HuH-7 (cell line): ENCODE results near the gene LMX1B.

Experiments
- DNase-seq: peaks from one replicate; pipeline ENCODE4 v3.0.0; 2011; ENCODE audit warnings: low spot score

The LMX1B gene

GRCh38 chr9:126658201-126658825, 44.6 kb downstream of the LMX1B start:
- DNase-seq, result no peak

GRCh38 chr9:126658956-126659555, 45.3 kb downstream of the LMX1B start:
- DNase-seq, result no peak

- no peak for DNase-seq
Measured at GRCh38 chr9:126661122-126661520, 47.4 kb downstream of the LMX1B start.

DNA sequence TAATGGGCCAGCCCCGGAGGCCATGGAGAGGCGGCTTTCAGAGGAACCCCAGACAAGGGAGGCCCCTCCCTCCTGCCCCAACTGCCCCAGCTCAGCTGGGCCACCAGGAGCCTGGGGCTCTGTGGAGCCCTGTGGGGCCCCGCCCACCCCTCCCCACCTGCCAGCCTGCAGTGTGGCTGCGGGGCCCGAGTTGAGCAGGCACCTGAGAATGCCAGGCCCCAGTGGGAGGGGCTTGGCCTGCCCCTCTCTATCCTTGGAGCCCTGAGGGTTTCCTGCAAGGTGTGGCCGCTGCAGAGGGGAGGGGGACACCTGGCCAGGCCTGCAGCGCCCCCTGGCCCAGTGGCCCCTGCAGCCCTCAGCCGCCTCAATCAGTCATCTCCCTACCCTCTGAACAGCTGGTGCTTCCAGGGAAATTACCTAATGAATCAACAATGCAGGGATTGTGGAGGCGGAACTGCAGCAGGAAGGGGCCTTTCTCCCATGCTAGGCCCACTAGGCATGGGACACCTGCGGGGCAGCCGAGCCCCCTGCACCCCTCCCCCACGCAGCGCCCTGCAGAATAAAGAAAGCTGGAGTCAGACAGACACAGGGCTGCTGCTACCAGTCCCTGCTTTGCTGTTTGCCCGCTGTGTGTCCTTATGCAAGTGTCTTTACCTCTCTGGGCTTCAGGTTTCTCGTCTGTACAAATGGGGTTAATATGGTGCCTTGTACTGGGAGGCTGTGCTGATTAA, 48.0 kb downstream of the LMX1B start:
- DNase-seq, result peak; percentile 82

- no peak for DNase-seq
Measured at GRCh38 chr9:126663661-126664072, 49.9 kb downstream of the LMX1B start.

DNA sequence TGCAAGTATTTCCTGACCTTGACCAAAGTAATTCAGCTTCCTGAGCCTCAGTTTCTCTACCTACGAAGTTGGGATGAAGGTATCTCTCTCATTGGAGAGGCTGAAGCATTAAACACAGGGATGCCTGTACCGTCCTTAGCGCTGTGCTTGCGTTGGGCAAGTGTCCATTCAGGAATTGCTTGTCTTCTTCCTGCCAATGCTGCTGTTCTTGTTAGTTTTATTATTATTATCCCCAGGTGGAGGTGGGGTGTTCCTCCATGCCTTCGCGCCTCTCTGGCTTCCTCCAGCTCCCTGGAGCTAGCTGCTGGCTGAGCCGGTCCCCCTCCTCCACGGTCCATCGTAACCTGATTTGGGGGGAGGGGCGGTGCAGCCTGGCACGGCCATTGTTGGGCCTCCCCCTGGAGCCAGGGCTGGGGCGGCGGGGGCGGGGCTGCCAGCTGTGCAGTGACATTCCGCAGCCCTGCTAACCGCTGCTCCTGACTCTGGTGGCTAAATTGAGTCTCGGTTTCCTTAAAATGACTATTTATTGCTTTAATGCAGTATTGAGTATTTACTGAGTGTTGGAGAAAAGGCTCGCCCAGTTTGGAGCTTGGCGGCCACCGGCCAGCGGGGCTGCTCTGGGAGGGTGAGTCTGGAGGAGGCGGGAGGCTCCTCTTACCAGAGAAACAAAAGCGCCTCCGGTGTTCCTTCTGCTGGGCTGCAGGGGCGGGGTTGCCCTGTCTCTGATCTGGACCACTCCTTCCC, 51.3 kb downstream of the LMX1B start:
- no peak for DNase-seq

GRCh38 chr9:126665644-126666035, 51.9 kb downstream of the LMX1B start:
- DNase-seq, result no peak

GRCh38 chr9:126666155-126666803, 52.6 kb downstream of the LMX1B start:
- DNase-seq, result no peak

DNA sequence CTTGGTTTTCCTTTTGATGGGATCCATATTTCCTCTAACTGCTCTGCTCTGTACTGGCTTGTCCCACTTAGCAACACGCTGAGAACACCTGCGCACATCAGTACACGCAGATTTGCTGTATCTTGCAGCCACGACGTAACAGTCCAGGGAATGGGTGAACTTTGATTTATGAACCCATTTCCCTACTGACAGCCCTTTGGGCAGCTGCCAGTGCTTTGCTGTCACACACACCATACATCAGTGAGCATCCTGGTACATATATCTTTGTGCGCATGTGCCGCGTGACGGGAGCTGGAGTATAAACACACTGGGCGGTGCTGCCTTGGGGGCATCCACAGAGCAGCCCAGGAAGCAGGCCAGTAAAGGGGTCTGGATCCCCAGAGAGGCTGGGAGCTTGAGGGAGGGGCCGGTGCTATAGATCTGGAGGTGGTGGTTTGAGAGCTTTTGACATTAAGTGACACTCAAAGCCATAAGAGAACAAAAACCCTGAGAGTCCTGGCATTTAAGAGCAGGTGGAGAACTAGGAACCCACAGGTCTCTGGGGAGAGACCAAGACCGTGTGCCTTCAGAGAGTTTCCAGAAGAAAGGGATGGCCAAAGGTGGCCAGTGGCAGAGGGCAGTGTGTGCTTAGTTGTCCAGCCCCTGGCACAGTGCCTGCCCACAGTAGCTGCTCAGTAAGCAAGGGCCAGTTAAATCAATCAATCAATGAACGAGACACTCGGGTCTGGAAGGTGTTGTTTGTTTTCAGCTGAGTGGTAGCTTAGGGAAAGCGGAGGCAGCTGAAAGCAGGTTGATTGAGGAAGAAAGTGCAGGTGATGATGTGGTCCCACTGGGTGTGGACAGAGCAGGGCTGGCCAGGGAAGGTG, 53.7 kb downstream of the LMX1B start:
- no peak for DNase-seq

DNA sequence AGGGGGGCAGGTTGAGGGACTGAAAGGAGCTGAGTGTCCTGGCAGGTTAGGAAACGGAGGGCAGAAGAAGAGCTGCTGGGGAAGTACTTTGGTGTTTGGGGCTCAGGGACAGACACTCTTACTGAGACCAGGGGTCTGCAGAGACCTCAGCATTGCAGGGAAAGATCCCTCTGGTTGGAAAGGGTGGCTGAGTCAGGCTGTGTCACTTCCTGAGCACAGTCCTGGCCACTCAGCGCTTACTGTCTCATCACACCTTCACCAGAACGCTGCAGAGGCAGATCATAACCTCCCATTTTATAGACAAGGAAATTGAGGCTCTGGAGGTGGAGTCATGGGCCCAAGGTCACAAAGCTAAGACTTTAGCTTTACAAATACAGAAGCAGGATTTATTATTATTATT, 54.3 kb downstream of the LMX1B start:
- DNase-seq, result no peak

DNA sequence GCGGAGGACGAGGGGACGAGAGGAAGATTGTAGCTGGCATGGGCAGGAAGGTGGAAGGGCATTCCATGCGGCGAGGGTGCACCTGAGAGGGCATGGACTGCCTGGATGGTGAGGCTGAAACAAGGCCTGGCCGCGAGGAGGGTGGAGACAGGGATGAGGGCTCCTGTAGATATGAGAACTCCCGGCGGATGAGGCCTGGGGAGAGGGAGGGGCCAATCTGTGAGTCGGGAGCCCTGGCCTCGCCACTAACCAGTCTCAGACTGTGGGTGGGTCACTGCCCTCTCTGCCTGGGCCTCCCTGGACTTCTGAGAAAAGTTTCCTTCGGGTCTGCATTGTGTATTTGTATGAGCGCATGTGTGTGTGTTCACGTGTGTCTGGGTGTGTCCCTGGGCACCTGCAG, 55.4 kb downstream of the LMX1B start:
- no peak for DNase-seq

DNA sequence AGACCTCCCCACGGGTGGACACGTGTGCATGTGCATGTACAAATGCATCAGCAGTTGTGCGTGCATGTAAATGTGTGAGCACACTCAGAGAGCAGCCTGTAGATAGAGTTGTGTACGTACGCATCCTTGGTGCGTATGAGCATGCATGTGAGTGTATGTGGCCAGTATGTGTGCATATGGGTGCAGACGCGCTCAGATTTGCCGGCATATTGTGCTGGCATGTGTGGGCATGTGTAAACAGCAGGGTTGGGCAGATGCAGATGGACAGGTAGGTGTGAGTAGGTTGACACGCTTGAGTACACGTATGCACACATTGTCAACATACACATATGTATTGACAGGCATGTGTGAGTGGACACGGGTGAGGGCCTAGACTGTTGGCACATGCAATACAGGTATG, 56.5 kb downstream of the LMX1B start:
- DNase-seq, result no peak

- no peak for DNase-seq
Measured at GRCh38 chr9:126671381-126671831, 57.7 kb downstream of the LMX1B start.

DNA sequence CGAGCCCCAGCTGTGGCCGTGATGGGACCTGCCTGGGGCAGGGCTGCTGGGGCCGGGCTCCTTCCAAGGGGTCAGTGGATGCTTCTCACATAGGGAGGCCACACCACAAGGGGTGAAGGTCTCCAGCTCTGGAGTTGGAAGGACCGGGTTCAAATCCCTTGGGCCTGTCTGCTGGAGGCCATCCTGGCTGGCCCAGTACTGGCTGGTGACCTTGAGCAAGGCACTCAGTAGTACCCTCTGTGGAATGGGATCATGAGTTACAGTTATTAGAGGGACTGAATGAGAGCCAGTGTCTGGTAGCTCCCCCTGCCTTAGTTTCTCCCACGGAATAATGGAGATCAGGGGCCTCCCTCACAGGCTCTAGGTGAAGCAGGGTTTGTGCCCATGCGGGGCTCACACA, 58.3 kb downstream of the LMX1B start:
- no peak for DNase-seq

DNA sequence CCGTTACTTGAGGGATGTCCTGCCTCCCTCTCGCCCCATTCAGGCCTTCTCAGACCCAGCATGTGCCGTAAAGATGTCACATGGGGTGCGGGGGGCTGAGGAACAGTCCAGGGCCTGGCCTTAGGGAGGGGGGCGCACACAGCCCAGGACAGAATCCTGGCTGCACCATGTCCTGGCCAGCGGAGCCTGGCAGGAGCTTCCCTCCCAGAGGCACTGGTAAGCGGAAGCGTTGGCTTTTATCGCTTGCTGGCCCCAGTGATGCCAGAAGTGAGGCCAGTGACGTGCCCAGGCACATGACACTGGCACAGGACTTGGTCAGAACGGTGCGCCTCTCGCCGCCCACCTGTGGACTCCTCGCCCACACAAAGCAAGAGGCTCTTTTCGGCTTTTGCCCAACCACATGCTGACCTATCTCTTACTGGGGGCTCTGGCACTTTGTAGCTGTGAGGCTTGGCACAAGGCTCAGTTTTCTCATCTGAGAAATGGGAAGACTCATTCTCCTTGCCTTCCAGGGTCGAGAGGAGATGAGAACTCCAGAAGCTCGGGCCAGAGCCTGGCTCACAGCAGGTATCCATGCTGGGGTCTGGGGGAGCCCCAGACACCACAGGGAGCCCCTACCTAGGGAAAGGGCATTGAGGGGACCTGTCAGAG, 59.0 kb downstream of the LMX1B start:
- DNase-seq, result no peak

DNA sequence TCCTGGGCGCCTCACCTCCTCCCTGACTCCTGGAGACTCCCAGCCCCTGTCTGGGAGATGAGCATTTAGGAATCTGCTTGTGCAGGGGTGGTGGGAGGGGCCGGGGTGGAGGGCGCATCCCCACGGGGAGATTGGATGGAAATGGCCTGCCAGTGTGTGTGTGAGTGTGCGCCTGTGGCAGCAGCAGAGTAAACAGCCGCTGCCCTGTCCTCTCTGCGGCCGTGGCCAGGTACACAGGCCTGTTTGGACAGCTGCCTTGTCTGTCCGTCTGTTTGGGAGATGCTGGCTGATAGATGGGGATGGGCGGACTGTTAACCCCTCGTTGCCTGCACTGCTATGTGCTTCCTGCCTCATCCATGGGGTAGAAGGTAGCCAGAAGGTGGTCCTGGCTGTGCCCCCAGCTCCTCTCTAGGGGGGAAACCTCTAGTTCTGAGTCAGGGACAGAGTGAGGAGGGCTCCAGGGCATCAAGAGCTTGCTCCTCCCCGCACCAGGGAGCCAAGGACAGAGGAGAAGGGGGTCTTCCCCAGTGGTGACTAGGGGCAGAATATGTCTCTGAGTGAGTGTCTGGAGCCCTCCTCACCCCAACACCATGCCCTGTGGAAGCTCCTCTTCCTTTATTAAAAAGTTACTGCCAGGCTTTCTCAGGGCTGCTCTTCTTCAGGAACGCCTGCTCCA, 60.1 kb downstream of the LMX1B start:
- DNase-seq, result no peak

DNA sequence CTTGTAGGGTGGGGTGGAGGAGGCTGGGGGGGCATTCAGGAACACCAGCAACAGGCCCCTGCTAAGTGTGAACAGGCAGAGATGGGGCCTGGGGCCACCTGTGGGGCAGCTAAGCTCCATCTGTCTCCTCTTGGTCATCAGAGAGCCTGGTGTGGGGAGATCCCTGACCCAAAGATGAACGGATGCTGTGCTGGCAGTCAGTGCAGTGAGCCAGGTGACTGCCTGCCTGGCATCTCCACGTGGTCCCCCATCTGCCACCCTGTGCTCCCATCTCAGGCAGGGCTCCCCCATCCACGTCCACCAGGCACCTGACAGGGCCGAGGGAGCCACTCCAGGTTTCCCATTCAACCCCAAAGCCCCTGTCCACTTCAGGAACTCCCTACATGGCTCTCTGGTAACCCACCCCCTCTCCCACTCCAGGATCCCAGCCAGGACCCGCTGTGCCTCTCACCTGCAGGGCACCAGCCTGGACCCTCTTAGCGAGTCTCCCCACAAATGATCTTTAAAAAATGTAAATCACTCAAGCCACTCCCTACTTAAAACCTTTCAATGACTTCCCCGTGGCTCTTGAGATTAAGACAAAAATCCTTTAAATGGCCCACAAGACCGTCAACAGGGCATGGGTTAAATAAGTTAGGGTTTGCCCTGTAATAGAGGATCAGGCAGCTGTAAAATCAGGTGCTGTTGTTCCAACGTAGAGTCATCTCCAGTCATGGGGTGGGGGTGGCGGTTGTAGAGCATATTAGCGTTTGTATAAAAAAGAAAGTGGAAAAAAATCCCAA, 60.8 kb downstream of the LMX1B start:
- no peak for DNase-seq

DNA sequence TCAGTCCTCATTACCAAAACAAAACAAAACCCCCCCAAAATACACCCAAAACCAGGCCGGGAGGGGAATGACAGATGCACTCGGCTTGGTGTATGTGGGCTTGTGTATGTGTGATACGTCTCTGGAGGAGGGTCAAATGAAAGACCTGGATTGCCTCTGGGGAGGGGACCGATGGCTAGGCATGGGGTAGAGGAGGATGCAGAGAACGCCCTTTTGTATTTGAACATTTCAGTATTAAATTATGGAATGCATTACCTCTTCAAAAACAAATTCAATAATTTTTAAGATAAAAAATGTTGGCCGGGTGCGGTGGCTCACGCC, 61.4 kb downstream of the LMX1B start:
- no peak for DNase-seq

GRCh38 chr9:126676102-126676684, 62.5 kb downstream of the LMX1B start:
- no peak for DNase-seq
